Measurements from ENCODE around the gene KRT26.

GRCh38 chr17:40724656-40725055, 47.3 kb downstream of the KRT26 start:
- no peak for TF ChIP-seq ZNF678 (CRISPR knock-in tag; IDR thresholded peaks at IDR 0.05)
- TF ChIP-seq BRCA1 (CRISPR knock-in tag; IDR thresholded peaks at IDR 0.05), result no peak
- TF ChIP-seq ZNF350 (CRISPR knock-in tag; IDR thresholded peaks at IDR 0.05; ENCODE audit: borderline replicate concordance, low read depth), result no peak
